CD4-positive, alpha-beta T cell treated with Interleukin-2 at 100 ng/mL for 4 hours (primary cell): ENCODE data around the gene CDCA5.
A peak's percentile ranks its signal among the peaks of the same experiment; 100 is the strongest.
"Not testable (repeated sequence)": the region's sequence is repeated elsewhere in the genome, so short reads cannot be mapped to it uniquely, and the experiment has no call there.

Source experiments
- DNase-seq: peaks from one replicate; pipeline ENCODE4 v3.0.0-alpha.2; 2020; ENCODE audit warnings: low spot score

Gene CDCA5

DNA sequence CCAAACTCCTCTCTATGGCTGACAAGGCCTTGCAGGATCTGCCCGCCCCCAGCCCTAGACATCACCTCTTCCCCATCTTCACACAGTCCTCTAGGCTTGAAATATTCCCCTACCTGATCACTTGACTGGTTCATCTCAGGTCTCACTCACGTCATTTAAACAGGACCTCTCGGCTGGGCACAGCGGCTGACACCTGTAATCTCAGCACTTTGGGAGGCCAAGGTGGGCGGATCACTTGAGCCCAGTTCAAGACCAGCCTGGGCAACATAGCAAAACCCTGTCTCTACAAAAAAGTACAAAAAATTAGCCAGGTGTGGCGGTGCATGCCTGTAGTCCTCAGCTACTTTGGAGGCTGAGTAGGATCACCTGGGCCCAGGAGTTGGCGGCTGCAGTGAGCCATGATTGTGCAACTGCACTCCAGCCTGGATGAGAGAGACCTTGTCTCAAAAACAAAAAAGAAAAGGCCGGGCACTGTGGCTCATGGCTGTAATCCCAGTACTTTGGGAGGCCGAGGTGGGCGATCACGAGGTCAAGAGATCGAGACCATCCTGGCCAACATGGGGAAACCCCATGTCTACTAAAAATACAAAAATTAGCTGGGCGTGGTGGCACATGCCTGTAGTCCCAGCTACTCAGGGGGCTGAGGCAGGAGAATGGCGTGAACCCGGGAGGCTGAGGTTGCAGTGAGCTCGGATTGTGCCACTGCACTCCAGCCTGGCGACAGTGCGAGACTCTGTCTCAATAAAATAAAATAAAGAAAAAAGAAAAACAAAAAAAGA lies 35.2 kb upstream of the CDCA5 start:
- DNase-seq, result not testable (repeated sequence)

DNA sequence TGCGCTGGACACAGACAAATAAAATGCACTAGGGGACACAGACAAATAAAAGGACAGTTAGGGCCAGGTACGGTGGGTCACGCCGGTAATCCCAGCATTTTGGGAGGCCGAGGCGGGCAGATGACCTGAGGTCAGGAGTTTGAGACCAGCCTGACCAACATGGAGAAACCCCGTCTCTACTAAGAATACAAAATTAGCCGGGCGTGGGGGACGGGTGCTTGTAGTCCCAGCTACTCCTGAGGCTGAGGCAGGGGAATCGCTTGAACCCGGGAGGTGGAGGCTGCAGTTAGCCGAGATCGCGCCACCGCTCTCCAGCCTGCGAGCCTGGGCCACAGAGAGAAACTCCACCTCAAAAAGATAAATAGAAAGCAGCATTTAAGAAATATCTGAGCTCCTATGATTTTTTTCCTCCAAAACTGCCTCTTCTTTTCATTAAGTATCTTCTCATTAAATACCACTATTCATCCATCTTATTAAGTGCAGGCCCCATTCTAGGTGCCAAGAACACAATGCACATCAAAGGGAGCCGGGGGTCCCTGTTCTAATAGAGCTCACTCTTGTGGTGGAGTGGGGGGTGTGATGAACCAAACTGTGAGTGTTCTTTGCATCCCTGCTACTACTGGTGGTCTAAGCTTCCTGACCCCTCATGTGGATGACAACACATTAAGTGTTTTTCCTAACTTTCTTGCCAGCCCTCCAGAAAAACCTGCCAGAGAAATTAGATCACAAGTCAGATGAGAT lies 34.4 kb upstream of the CDCA5 start:
- no peak for DNase-seq

DNA sequence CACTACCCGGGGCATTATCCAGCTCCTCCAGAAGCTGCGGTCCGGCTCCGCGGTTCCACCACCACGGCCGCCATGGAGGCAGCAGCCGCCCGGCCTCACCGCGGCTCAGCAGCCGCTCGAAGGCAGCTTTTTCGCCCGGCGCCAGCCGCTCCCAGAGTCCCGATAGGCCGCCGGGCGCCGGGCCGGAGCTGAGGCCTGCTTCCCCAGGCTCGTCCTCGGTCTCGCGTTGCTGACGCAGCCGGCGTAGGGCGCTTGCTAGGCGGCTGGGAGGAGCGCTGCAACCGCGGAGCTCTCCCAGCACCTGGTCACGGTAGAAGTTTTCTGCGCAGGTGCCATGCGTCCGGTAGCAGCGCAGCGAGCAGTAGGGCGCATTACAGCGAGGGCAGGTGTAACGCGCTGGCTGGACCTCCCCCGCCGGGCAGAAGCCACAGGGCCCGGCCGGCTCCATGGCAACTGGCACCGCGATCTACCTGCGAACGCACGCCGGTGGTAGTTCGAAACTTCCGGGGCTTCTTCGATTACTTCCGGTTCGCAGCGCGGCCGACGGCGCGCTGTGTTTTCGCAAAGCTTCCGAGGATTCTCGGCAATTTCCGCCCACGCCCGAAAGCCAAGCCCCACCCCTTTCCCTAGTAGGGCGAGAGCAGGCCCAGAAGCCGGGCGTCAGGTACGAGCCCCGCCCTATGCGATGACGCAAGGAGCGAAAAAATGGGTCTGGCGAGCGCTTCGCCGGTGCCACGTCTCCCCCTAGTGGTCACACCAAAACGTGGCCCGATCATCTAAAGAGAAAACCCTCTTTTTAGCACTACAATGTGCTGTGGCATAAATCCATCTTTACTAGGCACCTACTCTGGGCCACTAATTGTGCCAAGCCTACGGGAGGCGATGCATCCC lies 33.6 kb upstream of the CDCA5 start, which contains the start of gene ZNHIT2:
Gene ZNHIT2, minus strand, starts transcription at position 496 of the 891 bp plus-strand sequence. Its CDS starts 48 bp downstream, at position 448.
- DNase-seq, result peak; percentile 100

DNA sequence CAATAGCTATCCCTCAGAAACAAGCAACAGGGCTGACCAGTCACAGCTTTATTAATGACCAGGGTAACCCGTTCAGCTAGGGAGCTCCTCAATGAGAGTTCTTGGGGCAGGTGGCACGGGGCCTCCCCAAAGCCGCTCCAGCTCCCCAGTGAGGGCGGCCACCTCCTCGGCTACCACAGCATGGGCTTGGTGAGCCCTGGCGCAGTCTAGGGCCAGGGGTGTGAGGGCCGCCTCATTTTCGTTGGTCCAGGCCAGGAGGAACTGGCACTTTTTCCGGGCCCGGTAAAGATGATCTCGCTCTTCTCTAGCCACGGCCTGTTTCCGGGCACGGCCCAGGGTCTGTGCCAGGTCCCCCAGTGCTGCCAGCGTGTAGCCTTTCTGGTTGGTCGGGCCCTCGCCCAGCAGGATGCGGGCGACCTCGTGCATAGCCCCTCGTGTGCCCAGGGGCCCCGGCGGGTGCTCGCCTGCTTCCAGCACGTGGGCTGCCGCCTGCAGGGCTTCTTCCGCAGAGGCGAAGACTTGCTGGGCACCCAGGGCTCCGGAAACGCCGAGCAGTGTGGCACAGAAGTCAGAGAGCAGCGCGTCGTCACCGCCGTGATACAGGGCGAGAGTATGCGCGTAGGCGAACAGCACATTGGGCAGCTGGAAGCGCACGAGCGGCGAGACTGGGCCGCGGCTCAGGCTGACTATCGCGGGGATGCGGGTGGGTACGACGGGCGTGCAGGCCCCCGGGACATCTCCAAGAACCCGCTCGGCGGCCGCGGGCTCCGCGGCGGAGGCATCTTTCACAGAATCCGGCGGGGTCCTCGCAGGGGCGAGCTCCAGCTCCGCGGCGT lies 32.7 kb upstream of the CDCA5 start:
- DNase-seq, result peak; percentile 50

DNA sequence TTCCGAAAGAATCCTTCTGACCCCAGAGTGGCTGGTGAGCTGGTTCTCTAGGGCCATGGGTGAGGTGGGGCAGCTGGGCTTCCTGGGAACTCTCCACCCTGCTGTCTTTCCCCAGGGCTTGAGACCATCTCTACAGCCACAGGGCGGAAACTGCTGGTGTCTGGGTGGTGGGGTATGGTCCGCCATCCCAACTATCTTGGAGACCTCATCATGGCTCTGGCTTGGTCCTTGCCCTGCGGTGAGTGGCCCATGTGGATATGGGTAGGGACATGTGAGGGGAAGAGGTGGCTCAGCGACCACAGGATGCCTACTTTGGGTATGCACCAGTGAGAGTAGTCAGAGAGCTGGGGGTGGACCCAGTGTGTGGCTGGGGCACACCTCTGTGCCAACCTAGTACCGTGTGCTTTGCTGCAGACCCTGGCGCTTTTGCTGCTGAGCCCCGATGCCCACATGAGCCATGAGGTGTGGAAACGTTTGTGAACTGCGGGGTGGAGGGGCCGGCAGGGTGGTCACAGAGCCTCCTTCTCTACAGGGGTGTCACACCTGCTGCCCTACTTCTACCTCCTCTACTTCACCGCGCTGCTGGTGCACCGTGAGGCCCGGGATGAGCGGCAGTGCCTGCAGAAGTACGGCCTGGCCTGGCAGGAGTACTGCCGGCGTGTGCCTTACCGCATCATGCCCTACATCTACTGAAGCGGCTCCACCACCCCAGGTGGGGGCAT lies 31.7 kb upstream of the CDCA5 start:
- no peak for DNase-seq

DNA sequence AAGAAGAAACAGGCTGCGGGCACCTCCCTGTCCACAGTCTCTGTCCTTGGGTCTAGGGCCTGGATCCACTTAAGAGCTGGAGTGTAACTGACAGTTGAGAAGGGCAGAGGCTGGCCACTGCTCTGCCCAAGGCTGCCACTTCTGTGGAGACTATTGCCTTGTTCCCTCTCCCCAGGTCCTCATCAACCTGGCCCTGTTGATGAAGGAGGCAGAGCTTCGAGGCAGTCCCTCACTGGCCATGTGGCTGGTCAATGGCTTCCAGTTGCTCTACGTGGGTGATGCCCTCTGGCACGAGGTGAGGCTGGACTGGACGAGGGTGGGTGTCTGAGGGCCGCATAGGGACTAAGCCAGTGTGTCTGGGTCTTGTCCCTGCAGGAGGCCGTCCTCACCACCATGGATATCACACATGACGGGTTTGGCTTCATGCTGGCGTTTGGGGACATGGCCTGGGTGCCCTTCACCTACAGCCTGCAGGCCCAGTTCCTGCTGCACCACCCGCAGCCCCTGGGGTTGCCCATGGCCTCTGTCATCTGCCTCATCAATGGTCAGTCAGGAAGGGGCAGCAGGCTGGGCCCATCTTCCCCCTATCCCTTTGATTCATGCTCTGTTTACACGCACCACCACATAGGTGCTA lies 30.8 kb upstream of the CDCA5 start:
- DNase-seq, result no peak

DNA sequence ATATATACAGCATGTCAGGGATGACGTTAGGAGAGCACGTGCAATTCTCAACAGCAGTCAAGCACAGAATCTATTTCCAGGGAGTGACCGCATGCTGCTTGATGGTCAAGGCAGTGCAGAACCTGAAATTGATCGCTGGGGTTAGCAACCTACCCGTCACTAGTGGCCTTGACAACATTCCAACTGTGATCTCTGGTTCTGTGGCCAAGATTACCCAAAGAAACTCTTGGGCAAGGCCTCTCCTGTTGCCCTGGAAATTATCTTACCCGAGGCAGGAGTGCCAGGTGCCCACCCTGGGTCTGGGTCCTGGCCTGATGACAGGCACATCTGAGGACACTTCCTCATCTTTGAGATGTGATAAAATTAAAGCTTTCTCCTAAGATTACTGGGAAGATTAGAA lies 30.0 kb upstream of the CDCA5 start:
- no peak for DNase-seq

DNA sequence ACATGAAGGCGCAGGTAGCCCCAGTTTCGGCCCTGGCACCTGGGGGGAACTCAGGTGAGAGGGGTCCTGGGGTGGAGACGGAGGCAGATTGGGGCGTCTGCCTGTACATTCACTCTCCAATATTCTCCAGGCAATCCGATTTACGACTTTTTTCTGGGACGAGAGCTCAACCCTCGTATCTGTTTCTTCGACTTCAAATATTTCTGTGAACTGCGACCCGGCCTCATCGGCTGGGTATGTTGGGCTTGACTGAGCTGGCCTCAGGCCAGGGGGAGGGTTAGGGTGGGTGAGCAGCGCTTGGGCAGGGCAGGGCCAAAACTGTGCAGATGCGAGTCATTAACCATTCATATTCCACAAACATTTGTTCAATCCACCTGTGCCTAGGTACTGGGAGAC lies 29.5 kb upstream of the CDCA5 start:
- no peak for DNase-seq

DNA sequence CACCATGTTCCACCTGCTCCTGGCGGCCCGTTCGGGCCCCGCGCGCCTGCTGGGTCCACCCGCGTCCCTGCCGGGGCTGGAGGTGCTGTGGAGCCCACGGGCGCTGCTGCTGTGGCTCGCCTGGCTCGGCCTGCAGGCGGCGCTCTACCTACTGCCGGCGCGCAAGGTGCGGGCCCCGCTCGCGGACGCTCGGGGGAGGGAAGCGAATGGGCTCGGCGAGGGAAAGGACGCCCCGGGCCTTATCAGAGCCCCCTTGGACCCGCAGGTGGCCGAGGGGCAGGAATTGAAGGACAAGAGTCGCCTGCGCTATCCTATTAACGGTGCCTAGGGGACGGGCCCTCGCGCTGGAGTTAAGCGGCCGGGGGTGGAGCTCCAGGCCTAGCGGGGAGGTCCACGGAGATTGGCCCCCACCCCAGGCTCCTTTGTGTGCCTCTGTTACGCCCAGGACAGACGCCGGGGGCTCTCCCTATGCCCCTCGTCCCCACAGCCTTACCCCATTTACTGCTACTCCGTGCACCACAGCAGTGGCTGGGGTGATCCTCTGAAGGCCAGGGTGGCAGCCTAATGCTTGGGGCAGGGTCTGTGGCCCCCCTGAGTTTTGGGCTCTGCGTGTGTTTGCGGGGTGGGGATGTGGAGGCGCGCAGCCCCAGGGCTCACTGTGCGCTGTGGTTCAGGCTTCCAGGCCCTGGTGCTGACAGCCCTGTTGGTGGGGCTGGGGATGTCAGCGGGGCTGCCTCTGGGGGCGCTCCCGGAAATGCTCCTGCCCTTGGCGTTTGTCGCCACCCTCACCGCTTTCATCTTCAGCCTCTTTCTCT lies 28.9 kb upstream of the CDCA5 start:
- DNase-seq, result peak; percentile 76

DNA sequence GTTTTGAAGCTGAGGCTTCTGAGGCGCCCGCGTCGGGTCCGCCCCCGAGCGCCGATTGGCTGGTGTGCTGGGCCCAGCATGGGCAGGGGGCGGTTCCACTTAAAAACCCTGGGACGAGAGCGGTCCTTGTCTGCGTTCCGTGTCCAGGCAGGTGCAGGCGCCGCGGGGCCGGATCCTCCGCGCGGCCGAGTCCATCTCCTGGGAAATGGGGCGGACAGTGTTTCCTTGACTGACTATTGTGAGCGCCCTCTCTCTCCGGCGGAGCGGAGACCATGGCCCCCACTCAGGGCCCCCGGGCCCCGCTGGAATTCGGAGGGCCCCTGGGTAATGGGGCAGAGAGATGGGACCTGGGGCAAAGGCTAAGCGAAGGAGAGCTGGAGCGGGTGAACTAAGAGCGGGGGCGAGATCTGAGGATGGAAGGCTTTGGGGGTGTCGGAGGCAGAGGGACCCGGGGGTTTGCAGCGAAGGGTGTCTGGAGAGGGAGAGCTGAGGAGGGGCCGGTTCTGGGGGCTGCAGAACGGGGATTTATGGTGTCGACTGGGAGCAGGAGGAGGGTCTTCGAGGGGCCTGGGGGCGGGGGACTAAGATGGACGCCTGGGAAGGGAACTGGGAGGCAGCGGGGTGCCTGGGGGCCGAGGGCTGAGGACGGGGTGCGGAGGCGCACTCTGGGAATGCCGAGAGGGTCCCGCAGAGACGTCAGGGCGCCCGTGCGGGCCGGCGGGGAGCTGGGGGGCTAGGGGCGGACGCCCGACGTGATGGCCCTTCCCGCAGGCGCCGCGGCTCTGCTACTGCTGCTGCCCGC lies 28.1 kb upstream of the CDCA5 start, which contains the start of gene TM7SF2:
Gene TM7SF2, plus strand, starts transcription at position 129 of the 802 bp plus-strand sequence. Its CDS starts 144 bp downstream, at position 273.
- peak; percentile 94 for DNase-seq

DNA sequence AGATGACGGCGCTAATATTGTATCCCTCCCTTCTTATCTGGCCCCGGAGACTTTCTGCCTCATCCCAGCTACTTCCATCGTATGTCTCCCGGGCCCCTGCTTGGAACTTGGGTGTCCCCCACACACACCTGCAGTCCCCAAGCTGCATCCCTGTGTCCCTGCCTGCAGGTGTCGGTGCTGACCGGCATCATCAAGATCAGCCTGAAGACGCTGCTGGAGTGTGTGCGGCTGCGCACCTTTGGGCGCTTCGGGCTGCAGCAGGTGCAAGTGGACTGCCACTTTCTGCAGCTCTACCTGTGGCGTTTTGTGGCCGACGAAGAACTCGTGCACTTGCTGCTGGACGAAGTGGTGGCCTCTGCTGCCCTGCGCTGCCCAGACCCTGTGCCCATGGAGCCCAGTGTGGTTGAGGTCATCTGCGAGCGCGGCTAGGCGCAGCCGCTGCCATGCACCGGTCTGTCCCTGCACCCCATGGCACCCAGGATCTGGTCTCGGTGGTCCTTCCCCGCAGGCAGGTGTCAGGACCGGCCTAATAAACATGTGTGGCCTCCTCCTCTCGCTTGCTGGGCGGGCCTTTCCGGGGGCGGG lies 27.4 kb upstream of the CDCA5 start:
- no peak for DNase-seq

DNA sequence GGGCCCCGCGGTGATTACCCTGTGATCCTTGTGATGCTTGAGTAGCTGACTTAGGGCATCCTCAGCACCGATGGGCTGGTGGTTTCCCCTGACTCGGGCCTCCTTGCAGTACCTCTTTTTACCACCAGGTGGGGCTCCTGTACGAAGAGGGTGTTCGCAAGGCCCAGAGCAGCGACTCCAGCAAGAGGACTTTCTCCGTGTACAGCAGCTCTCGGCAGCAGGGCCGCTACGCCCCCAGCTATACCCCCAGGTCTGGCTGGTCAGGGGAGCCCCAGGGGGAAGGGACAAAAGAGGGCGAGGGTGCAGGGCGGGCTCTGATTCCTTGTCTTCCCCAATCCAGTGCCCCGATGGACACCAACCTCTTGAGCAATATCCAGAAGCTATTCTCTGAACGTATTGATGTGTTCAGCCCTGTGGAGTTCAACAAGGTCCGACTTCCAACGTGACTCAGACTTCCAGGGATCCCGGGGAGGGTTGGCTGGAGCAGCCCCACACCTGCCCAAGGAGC lies 26.6 kb upstream of the CDCA5 start:
- DNase-seq, result peak; percentile 96

DNA sequence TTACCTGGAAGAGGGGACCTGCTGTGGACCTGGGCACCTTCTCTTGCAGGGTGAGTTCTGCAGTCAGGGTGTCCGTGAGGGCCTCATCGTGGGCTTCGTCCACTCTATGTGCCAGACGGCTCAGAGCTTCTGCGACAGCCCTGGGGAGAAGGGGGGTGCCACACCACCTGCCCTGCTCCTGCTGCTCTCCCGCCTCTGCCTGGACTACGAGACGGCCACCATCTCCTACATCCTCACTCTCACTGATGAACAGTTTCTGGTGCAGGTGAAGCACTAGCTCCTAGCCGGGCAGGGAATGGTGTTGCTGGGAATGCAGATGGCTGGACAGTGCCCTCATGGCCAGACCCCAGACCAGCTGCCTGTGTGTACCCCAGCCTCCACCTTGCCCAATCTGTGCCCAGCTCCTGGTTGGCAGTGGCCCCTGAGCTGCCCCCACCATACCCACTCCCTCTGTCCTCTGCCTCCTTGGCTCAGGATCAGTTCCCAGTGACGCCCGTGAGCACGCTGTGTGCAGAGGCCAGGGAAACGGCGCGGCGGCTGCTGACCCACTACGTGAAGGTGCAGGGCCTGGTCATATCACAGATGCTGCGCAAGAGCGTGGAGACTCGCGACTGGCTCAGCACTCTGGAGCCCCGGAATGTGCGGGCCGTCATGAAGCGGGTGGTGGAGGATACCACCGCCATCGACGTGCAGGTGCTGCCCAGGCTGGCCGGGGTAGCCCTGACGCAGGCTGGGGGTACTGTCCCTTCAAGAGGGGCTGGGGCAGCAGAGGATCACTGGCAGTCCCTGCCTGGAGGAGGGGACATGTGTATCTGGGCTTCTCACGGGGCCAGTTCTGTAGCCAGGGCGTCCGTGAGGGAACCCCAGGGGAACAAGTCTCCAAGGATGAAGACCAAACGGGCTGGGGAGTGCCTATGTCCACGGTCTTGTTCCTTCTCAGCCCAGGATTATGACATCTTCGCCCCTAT lies 25.7 kb upstream of the CDCA5 start:
- no peak for DNase-seq

DNA sequence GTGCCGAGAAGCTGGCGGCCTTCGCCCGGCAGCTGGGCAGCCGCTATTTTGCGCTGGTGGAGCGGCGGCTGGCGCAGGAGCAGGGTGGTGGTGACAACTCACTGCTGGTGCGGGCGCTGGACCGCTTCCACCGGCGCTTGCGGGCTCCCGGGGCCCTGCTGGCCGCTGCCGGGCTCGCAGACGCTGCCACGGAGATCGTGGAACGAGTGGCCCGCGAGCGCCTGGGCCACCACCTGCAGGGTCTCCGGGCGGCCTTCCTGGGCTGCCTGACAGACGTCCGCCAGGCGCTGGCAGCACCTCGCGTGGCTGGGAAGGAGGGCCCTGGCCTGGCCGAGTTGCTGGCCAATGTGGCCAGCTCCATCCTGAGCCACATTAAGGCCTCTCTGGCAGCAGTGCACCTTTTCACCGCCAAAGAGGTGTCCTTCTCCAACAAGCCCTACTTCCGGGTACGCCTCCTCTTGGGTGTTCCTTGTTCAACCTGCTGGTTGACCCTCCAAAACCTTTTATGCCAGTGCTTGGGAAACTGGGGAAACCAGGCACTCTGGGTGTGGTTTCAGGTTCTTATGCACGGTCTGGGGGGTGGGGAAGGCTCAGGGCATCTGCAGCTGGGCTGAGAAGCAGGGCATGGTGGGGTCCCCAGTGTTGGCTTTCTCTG lies 24.8 kb upstream of the CDCA5 start:
- no peak for DNase-seq

DNA sequence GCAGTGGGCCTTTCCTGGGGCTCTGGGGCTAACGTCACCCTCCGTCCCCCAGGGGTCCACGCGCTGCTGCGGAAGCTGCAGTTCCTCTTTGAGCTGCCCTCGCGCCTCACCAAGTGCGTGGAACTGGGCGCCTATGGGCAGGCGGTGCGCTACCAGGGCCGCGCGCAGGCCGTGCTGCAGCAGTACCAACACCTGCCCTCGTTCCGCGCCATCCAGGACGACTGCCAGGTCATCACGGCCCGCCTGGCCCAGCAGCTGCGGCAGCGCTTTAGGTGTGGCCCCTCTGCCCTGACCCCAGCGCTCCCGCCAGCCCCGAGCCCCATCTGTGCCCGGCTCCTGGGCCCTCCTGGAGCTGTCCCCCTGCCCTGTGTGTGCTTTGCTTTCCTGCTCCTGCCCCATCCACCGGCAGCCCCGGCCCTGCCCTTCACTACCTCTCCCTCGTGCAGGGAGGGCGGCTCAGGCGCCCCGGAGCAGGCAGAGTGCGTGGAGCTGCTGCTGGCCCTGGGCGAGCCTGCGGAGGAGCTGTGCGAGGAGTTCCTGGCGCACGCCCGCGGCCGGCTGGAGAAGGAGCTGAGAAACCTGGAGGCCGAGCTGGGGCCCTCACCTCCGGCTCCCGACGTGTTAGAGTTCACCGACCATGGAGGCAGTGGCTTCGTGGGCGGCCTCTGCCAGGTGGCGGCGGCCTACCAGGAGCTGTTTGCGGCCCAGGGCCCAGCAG lies 24.1 kb upstream of the CDCA5 start:
- no peak for DNase-seq
